Lower leg skin (tissue), 4 donors: ENCODE data around the gene MOSPD2. TPM values are rescaled to one million over a fixed set of nuclear protein-coding genes. Genes with fewer than 3 reads are reported as not detected.

Source experiments
- DNase-seq, 2 donors: peaks; one replicate each; pipeline ENCODE4 v3.0.0-alpha.2; 2019; ENCODE audit warnings: low spot score in 2 of 2
- H3K4me3 ChIP-seq: fragments of 200-600 bp; sonication (generic); 2 replicates; pipeline ENCODE4 v1.5.1; 2017; ENCODE audit warnings: mild to moderate bottlenecking, low read depth; ENCODE audit not compliant: poor library complexity, severe bottlenecking
- POLR2A ChIP-seq, 2 donors: fragments of 450-650 bp; IDR thresholded peaks; one replicate each; pipeline ENCODE4 v1.6.1; 2016 to 2017; ENCODE audit warnings: antibody characterized with exemption in 2 of 2, mild to moderate bottlenecking in 1 of 2, moderate library complexity in 1 of 2
- WGBS, 2 donors: methylation state at CpG; one replicate each; pipeline ENCODE4 v1.1.5; 2018; 5-methylcytosine and 5-hydroxymethylcytosine counted together
- intact Hi-C: fragments of 100-400 bp; cut with DNase I; formaldehyde crosslinking; loops from one replicate; pipeline ENCODE4 v1.15.0; 2023; ENCODE audit warnings: low total_unique reads
- total RNA-seq, 4 donors: library from RNA; depleted of rRNA; stranded (reverse); fragments of >200 nt; gene quantifications; one replicate each; pipeline ENCODE4 v1.1.0, GENCODE V29; 2016
- TF ChIP-seq, protein P1 (sequence below), 3 donors: fragments of 450-650 bp; IDR thresholded peaks; one replicate each; pipeline ENCODE4 v1.5.1; 2016; ENCODE audit warnings: antibody characterized with exemption in 3 of 3, mild to moderate bottlenecking in 3 of 3, moderate library complexity in 2 of 3

MOSPD2 gene
- total RNA-seq, 4 donors from 2014 or later: 17.3 to 41.5 (median 22.5) TPM

DNA sequence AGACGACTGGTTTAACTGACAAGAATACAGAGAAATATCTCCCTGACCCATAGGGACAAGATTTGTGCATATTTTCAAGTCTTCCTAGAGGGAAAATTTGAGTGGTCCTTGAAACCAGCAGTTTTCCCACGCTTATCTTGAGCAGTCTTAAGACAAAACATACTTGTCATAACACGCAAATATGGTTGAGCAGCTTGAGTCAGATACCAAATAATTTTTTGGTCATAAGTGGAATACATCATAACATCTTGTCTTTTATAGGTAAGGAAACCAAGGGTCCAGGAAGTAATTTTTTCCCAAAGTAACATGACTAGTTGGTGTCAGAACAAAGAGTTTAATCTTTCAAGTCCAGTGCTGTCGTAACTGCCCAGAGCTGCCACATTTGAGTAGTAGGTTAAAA, 50.5 kb downstream of the MOSPD2 start:
- H3K4me3 ChIP-seq: no peak overlapping the region
- 65 to 73% methylated on average over 4 of the region's 4 CpGs for WGBS, 2 donors
- intact Hi-C loops: no loop called here
- no peak for DNase-seq
- TF ChIP-seq POLR2A (IDR thresholded peaks at IDR 0.05): no peak
- TF ChIP-seq, protein P1, sequence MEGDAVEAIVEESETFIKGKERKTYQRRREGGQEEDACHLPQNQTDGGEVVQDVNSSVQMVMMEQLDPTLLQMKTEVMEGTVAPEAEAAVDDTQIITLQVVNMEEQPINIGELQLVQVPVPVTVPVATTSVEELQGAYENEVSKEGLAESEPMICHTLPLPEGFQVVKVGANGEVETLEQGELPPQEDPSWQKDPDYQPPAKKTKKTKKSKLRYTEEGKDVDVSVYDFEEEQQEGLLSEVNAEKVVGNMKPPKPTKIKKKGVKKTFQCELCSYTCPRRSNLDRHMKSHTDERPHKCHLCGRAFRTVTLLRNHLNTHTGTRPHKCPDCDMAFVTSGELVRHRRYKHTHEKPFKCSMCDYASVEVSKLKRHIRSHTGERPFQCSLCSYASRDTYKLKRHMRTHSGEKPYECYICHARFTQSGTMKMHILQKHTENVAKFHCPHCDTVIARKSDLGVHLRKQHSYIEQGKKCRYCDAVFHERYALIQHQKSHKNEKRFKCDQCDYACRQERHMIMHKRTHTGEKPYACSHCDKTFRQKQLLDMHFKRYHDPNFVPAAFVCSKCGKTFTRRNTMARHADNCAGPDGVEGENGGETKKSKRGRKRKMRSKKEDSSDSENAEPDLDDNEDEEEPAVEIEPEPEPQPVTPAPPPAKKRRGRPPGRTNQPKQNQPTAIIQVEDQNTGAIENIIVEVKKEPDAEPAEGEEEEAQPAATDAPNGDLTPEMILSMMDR (IDR thresholded peaks at IDR 0.05): no peak

DNA sequence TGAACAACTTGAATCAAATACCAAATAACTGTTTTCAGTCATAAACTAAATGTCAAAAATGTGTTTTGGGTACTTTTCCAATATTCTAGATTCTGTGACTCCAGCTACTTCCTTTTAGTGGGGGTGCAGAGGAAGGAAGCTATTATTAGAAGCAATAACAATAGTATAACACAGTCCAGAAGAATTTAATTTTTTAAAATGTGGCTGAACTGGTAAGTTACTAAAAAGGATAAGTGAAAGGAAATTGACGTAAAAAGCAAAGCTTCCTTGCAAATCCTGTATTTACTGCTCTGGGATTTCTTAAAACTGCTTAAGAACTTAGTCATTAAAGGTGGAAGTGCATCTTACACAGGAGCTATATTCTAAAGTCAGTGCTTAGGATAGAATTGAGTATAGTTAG, 53.2 kb downstream of the MOSPD2 start:
- intact Hi-C loops: no loop called here
- no peak for TF ChIP-seq POLR2A (IDR thresholded peaks at IDR 0.05)
- TF ChIP-seq, protein P1 (IDR thresholded peaks at IDR 0.05): no peak
- DNase-seq: no peak
- no peak overlapping the region for H3K4me3 ChIP-seq
- 55 to 66% methylated on average over 1 of the region's 1 CpG for WGBS, 2 donors

DNA sequence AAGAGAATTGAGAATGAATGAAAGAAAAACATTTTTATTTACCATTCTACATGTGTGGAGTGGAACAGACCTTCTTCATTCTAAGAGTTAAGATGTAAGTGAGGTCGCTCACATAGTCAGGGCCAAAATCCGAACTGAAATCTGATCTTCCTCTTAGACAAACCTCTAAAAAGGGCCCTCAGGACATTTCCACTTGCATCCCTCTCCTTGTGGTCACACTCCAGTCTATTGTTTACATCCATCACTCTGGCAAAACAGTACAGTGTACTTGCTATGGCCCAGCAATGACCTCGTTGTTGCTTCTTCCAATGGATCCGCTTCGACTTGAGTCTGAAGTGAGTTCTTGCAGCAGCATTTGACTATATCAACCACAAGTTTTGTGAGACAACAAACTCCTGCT, 54.2 kb downstream of the MOSPD2 start:
- intact Hi-C loops: no loop called here
- H3K4me3 ChIP-seq: no peak overlapping the region
- no peak for TF ChIP-seq POLR2A (IDR thresholded peaks at IDR 0.05)
- TF ChIP-seq, protein P1 (IDR thresholded peaks at IDR 0.05): no peak
- DNase-seq: no peak
- WGBS, 2 donors: 45 to 55% methylated on average over 5 of the region's 5 CpGs

DNA sequence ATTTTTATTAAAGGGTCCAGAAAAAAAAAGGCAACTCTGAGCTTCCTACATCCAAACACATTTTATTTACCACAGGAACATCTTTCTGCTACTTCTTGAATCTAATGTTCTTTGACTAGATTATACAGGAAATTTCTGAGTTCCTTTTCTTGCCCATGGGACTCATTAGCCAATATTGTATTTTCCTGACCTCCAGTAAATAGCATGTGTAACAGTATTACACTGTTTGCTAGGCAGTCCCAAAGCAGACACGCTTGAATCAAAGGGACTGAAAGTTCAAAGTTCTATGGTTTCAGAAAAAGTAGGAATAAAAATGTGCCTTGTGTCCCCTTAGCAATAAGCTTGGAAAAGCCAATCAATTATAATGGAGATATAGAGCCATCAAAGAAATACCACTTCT, 57.4 kb downstream of the MOSPD2 start:
- TF ChIP-seq POLR2A (IDR thresholded peaks at IDR 0.05): no peak
- TF ChIP-seq, protein P1 (IDR thresholded peaks at IDR 0.05): no peak
- no peak for DNase-seq
- intact Hi-C loops: no loop called here
- WGBS, 2 donors: 36 to 45% methylated on average over 1 of the region's 1 CpG
- no peak overlapping the region for H3K4me3 ChIP-seq

DNA sequence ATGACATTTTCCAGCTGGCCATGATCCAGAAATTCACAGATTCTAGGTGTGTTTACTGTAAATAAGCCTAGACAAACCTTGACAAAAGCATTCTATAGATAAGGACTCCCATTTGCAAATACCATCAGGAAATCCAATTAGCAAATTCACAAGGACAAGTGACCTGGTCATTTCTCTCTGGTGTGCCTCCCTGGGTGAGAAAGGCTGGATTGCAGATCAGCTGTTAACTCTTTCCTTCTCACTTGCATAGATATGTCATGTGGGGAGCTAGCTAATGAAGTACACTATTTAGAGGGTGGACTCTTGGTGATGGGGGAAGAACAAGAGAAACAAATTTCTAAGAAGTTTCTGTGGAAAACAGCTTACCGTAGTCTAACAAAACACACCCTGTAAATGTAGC, 58.9 kb downstream of the MOSPD2 start:
- DNase-seq: no peak
- TF ChIP-seq, protein P1 (IDR thresholded peaks at IDR 0.05): no peak
- no peak for TF ChIP-seq POLR2A (IDR thresholded peaks at IDR 0.05)
- H3K4me3 ChIP-seq: no peak overlapping the region
- WGBS, 2 donors: 67 to 91% methylated on average over 1 of the region's 1 CpG
- intact Hi-C loops: no loop called here

DNA sequence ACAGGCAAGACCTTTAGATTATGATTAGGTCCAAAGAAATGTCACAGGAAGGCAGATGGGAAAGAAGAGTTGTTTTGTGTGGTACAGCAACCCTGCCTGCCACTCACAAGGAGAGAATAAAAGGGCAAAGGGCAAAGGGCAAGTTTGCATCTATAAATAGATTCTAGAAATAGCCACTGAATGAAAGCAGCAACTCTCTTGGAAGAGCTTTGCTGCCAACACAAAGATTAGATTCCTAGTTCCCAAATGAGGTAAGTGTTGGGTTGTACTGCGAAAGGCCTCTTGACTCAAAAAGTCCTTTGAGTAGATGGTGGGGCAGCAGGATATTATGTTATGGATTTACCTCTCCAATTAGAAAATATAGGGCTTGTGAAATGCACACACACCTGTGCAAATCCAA, 61.2 kb downstream of the MOSPD2 start:
- TF ChIP-seq, protein P1 (IDR thresholded peaks at IDR 0.05): no peak
- H3K4me3 ChIP-seq: no peak overlapping the region
- intact Hi-C loops: no loop called here
- 78 to 83% methylated on average over 1 of the region's 1 CpG for WGBS, 2 donors
- DNase-seq: no peak
